ENCODE measurements around the gene PTPN4.

DNA sequence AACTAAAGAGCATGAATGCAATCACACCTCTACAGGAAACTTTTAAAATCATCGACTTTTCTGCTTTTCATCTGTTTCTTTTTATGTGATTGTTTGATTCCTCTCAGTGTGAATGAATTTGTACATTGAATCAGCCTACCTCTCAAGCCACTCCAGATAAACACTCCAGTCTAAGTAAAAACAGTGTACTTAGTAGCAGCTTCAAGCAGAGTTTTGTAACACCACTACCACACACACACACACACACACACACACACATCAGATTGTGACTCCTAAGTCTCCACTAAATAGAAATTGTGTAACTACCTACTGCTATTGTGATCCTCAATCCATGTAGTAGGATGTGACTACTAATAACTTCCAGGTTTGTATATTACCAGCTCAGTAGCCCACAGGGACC is 187.8 kb downstream of the PTPN4 start:
- TF ChIP-seq, protein P1, sequence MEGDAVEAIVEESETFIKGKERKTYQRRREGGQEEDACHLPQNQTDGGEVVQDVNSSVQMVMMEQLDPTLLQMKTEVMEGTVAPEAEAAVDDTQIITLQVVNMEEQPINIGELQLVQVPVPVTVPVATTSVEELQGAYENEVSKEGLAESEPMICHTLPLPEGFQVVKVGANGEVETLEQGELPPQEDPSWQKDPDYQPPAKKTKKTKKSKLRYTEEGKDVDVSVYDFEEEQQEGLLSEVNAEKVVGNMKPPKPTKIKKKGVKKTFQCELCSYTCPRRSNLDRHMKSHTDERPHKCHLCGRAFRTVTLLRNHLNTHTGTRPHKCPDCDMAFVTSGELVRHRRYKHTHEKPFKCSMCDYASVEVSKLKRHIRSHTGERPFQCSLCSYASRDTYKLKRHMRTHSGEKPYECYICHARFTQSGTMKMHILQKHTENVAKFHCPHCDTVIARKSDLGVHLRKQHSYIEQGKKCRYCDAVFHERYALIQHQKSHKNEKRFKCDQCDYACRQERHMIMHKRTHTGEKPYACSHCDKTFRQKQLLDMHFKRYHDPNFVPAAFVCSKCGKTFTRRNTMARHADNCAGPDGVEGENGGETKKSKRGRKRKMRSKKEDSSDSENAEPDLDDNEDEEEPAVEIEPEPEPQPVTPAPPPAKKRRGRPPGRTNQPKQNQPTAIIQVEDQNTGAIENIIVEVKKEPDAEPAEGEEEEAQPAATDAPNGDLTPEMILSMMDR (IDR thresholded peaks at IDR 0.05): no peak
- no peak for TF ChIP-seq POLR2A (IDR thresholded peaks at IDR 0.05)
- no peak for TF ChIP-seq EP300 (IDR thresholded peaks at IDR 0.05)
- TF ChIP-seq POLR2AphosphoS5 (IDR thresholded peaks at IDR 0.05): no peak
